A673 (cell line): ENCODE results near the gene C20orf204.

ENCODE experiments used
- CTCF ChIP-seq: fragments of 300-800, 200-600 bp; sonication (generic); conservative IDR thresholded peaks from 2 replicates; pipeline ENCODE4 v1.5.1; 2017; ENCODE audit warnings: low read depth, mild to moderate bottlenecking, antibody characterized with exemption, low read length, moderate library complexity, mixed read lengths
- EZH2 ChIP-seq: fragments of 200-600 bp; sonication (generic); IDR thresholded peaks from 2 replicates; pipeline ENCODE4 v1.6.1; 2017; ENCODE audit warnings: borderline replicate concordance, low read depth, mild to moderate bottlenecking, mixed read lengths, antibody characterized with exemption, low read length; ENCODE audit not compliant: poor library complexity, severe bottlenecking

- TF ChIP-seq CTCF (no peak), EZH2 (no peak)
These were observed 14.6 kb upstream of the C20orf204 start for GRCh38 chr20:64021124-64021975.
